Measurements from ENCODE around the gene BATF. TPM values are rescaled to one million over a fixed set of nuclear protein-coding genes. Genes with fewer than 3 reads are reported as not detected.

Gene BATF
- total RNA-seq, 1 donor from 2014 or later: not detected

DNA sequence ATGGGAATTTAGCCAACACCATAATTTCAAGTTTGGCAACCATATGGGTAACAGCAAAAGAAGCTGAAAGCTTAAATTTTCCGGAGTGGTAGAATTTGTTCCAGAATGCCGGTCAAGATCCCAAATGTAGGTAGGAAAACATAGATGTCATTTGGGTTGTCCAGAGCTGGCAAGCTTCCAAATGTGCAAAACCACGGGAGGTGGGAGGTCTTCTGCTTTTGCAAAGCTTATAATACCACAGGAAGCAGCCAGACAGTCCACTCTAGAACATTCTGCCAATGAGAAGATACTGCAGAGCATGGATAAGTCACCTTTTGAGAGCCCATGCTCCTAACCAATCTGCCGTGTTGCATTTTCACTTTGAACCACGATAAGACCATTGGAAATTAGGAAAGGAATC lies 26.4 kb upstream of the BATF start:
- Mint-ChIP-seq H3K9me3 (ENCODE audit: low read depth) (no peaks in the 10 kb centered on the region), H3K36me3 (ENCODE audit: low read depth) (no peaks in the 10 kb centered on the region), H3K4me3 (ENCODE audit: unreplicated experiment) (no peak overlapping the region), H3K27me3 (ENCODE audit: low read depth) (peaks cover 4% of the 10 kb centered on the region), H3K27ac (ENCODE audit: unreplicated experiment) (no peak overlapping the region), H3K4me1 (ENCODE audit: low read depth) (no peaks in the 10 kb centered on the region)
- TF ChIP-seq, protein P1, sequence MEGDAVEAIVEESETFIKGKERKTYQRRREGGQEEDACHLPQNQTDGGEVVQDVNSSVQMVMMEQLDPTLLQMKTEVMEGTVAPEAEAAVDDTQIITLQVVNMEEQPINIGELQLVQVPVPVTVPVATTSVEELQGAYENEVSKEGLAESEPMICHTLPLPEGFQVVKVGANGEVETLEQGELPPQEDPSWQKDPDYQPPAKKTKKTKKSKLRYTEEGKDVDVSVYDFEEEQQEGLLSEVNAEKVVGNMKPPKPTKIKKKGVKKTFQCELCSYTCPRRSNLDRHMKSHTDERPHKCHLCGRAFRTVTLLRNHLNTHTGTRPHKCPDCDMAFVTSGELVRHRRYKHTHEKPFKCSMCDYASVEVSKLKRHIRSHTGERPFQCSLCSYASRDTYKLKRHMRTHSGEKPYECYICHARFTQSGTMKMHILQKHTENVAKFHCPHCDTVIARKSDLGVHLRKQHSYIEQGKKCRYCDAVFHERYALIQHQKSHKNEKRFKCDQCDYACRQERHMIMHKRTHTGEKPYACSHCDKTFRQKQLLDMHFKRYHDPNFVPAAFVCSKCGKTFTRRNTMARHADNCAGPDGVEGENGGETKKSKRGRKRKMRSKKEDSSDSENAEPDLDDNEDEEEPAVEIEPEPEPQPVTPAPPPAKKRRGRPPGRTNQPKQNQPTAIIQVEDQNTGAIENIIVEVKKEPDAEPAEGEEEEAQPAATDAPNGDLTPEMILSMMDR (IDR thresholded peaks at IDR 0.05): no peak
- no peak for DNase-seq (ENCODE audit: low spot score)

DNA sequence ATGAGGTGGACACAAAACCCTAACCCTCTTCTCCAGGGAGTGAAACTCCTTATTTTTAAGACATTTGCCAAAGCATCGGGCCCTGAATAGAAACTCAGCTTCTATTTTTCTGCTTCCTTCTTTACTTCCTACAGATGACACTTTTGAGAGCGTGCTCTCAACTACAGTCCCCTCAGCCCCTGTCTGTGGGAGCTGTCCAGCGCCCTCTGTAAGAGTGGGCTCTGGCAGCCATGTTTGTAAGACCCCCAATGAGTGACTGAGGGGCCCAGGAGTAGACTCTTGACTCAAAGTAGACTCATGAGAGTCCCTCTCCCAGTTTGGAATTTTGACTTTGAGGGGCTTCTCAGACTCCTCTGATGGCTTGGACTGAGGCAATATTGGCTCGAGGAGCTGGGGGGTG lies 25.5 kb upstream of the BATF start:
- Mint-ChIP-seq H3K27me3 (ENCODE audit: low read depth) (peaks cover 4% of the 10 kb centered on the region), H3K4me3 (ENCODE audit: unreplicated experiment) (no peak overlapping the region), H3K27ac (ENCODE audit: unreplicated experiment) (no peak overlapping the region), H3K36me3 (ENCODE audit: low read depth) (no peaks in the 10 kb centered on the region), H3K4me1 (ENCODE audit: low read depth) (no peaks in the 10 kb centered on the region), H3K9me3 (ENCODE audit: low read depth) (no peaks in the 10 kb centered on the region)
- TF ChIP-seq, protein P1 (IDR thresholded peaks at IDR 0.05): no peak
- no peak for DNase-seq (ENCODE audit: low spot score)

- H3K4me1 Mint-ChIP-seq (ENCODE audit: low read depth): no peaks in the 10 kb centered on the region
- DNase-seq (ENCODE audit: low spot score): no peak
- H3K27me3 Mint-ChIP-seq (ENCODE audit: low read depth): peaks cover 4% of the 10 kb centered on the region
- TF ChIP-seq, protein P1 (IDR thresholded peaks at IDR 0.05): no peak
- no peaks in the 10 kb centered on the region for H3K36me3 Mint-ChIP-seq (ENCODE audit: low read depth)
- H3K4me3 Mint-ChIP-seq (ENCODE audit: unreplicated experiment): no peak overlapping the region
- no peaks in the 10 kb centered on the region for H3K9me3 Mint-ChIP-seq (ENCODE audit: low read depth)
- H3K27ac Mint-ChIP-seq (ENCODE audit: unreplicated experiment): no peak overlapping the region
These were observed 25.1 kb upstream of the BATF start for GRCh38 chr14:75497191-75497590.

- Mint-ChIP-seq H3K36me3 (ENCODE audit: low read depth) (no peaks in the 10 kb centered on the region), H3K9me3 (ENCODE audit: low read depth) (no peaks in the 10 kb centered on the region), H3K27me3 (ENCODE audit: low read depth) (peaks cover 4% of the 10 kb centered on the region), H3K4me3 (ENCODE audit: unreplicated experiment) (no peak overlapping the region), H3K4me1 (ENCODE audit: low read depth) (no peaks in the 10 kb centered on the region), H3K27ac (ENCODE audit: unreplicated experiment) (no peak overlapping the region)
- no peak for DNase-seq (ENCODE audit: low spot score)
- TF ChIP-seq, protein P1 (IDR thresholded peaks at IDR 0.05): no peak
These were observed 24.6 kb upstream of the BATF start for GRCh38 chr14:75497701-75498100.

DNA sequence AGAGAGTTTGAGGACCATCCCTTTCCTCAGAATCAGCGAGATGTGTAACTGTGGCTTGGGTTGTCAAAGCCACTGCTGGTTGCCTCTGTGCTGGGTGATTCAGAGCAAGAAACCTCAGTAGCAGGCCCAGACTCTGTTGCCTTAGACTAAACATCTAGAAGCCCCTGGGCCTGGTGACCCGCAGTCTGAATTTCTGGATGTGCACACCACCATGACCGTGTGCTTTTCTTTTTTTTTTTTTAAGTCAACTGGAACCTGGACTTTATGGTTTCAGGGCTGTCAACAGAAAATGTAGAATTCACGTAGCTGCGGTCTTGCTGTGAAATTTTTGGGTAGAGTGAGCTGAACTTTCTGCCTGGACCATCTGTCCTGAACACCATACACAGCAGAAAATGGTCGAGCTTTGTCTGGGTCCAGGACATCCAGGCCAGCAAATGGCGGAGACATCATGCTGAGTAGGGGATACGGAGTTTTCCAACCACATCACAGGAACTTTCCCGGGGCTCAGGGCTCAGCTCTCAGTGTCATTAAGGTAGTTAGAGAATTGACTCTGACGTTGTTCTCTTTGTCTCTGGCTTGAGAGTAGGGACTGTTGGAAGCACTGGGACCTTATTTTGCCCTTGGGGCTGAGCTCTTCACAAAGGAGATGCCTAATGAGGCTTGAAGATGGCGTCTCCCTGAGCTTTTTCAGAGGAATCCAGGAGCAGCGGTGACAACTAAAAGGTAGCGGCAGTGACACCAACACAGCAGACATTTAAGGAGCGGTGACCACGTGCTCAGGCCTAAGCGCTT lies 23.0 kb upstream of the BATF start:
- TF ChIP-seq, protein P1 (IDR thresholded peaks at IDR 0.05): no peak
- Mint-ChIP-seq H3K4me1 (ENCODE audit: low read depth) (no peaks in the 10 kb centered on the region), H3K27ac (ENCODE audit: unreplicated experiment) (no peak overlapping the region), H3K4me3 (ENCODE audit: unreplicated experiment) (no peak overlapping the region), H3K27me3 (ENCODE audit: low read depth) (peaks cover 2% of the 10 kb centered on the region), H3K36me3 (ENCODE audit: low read depth) (no peaks in the 10 kb centered on the region), H3K9me3 (ENCODE audit: low read depth) (no peaks in the 10 kb centered on the region)
- DNase-seq (ENCODE audit: low spot score): no peak

All from chondrocyte (in vitro differentiated cells).